HepG2 (cell line): ENCODE results near the gene NKX1-2. TPM values are rescaled to one million over a fixed set of nuclear protein-coding genes. Genes with fewer than 3 reads are reported as not detected.

Source experiments
- ATAC-seq: fragments of 200-7000 bp; cut with Tn5 transposase; 3 replicates; pipeline ENCODE4 v1.9.1; 2020; ENCODE audit warnings: mild to moderate bottlenecking, moderate library complexity
- BruUV-seq: library from RNA; stranded (reverse); fragments of 400-500 nt; replicated peaks from 2 replicates; lab custom pipeline; 2021; lab: Mats Ljungman, UMichigan
- CTCF ChIA-PET: fragments of 300-600 bp; formaldehyde crosslinking; extraction: SDS; loops from one replicate; lab custom pipeline; 2021; ENCODE audit warnings: low total read pairs, inconsistent platforms, low intra/inter-chr PET ratio; lab: Yijun Ruan, JAX
- POLR2A ChIA-PET: fragments of 350-600 bp; sonication (Branson Sonifier 250); formaldehyde crosslinking; loops from one replicate; lab custom pipeline; 2020; ENCODE audit warnings: antibody characterized with exemption, inconsistent platforms; lab: Yijun Ruan, JAX
- DNase-seq: peaks from one replicate; pipeline ENCODE4 v3.0.0-alpha.2; 2015; ENCODE audit warnings: low spot score
- FAIRE-seq: peaks from 3 replicates; lab custom pipeline; 2011; peaks lifted over from hg19 to GRCh38; lab: Jason Lieb, UNC
- H2AFZ ChIP-seq: one replicate; pipeline ENCODE4 v1.6.1; 2011; ENCODE audit warnings: low read length, inconsistent platforms
- H3K27ac ChIP-seq: fragments of 300-600 bp; 3 replicates; pipeline ENCODE4 v1.8.0; 2011; ENCODE audit warnings: mixed run types, mild to moderate bottlenecking, mixed read lengths, low read length, inconsistent platforms; ENCODE audit not compliant: insufficient read depth; ENCODE audit errors: extremely low read length
- H3K27me3 ChIP-seq, 2 experiments: fragments of 200-600 bp in 1 of 2; 2 replicates in 1 of 2; 3 replicates in 1 of 2; pipeline versions ENCODE4 v1.6.0 to v1.8.0; 2011; ENCODE audit warnings: low read length in 2 of 2, mild to moderate bottlenecking in 2 of 2, moderate library complexity in 2 of 2, inconsistent platforms in 1 of 2; ENCODE audit not compliant: insufficient read depth in 2 of 2, control insufficient read depth in 1 of 2
- H3K36me3 ChIP-seq, 2 experiments: fragments of 200-600 bp in 1 of 2; replicated peaks in 1 of 2; 2 replicates in 1 of 2; 3 replicates in 1 of 2; pipeline versions ENCODE4 v1.5.1 to v1.8.0; 2011; ENCODE audit warnings: low read length in 2 of 2, inconsistent platforms in 1 of 2; ENCODE audit not compliant: insufficient read depth in 2 of 2, control insufficient read depth in 1 of 2
- H3K4me1 ChIP-seq: 2 replicates; pipeline ENCODE4 v1.5.1; 2012; ENCODE audit warnings: low read length, inconsistent platforms; ENCODE audit not compliant: insufficient read depth
- H3K4me2 ChIP-seq: 2 replicates; pipeline ENCODE4 v1.6.0; 2011; ENCODE audit warnings: low read depth, low read length, inconsistent platforms
- H3K4me3 ChIP-seq, 3 experiments: fragments of 200-600 bp in 1 of 3; sonication (generic), shearing (Covaris generic) in 1 of 3; replicated peaks in 1 of 3; 2 replicates each; pipeline ENCODE4 v1.5.1; 2011 to 2016; ENCODE audit warnings: low read length in 3 of 3, inconsistent platforms in 2 of 3, low read depth in 2 of 3, mild to moderate bottlenecking in 2 of 3, control low read depth in 1 of 3, mixed read lengths in 1 of 3; ENCODE audit not compliant: insufficient read depth in 1 of 3
- H3K79me2 ChIP-seq: one replicate; pipeline ENCODE4 v1.6.1; 2011; ENCODE audit warnings: low read length, inconsistent platforms; ENCODE audit not compliant: insufficient read depth
- H3K9ac ChIP-seq: 2 replicates; pipeline ENCODE4 v1.6.0; 2011; ENCODE audit warnings: mild to moderate bottlenecking, low read depth, low read length, inconsistent platforms; ENCODE audit not compliant: insufficient read depth
- H3K9me3 ChIP-seq: 2 replicates; pipeline ENCODE4 v1.5.1; 2012; ENCODE audit warnings: mild to moderate bottlenecking, low read length
- H4K20me1 ChIP-seq: 2 replicates; pipeline ENCODE4 v1.6.0; 2011; ENCODE audit warnings: inconsistent platforms, mild to moderate bottlenecking, low read length, moderate library complexity; ENCODE audit not compliant: insufficient read depth
- CREB1 ChIP-seq, 2 experiments: fragments of 450-650 bp in 1 of 2; IDR thresholded peaks; 2 replicates each; pipeline ENCODE4 v1.6.1; 2016 to 2017; ENCODE audit warnings: control low read depth in 1 of 2, mild to moderate bottlenecking in 1 of 2, missing compliant biosample characterization in 1 of 2, missing genetic modification characterization in 1 of 2
- CREM ChIP-seq, 2 experiments: sonication (generic) in 1 of 2; formaldehyde crosslinking in 1 of 2; IDR thresholded peaks; 2 replicates each; pipeline versions ENCODE4 v1.4.0 to v1.6.1; 2016 to 2020; ENCODE audit warnings: antibody characterized with exemption in 1 of 2, mild to moderate bottlenecking in 1 of 2, missing genetic modification reagents in 1 of 2
- CTCF ChIP-seq: sonication (generic); formaldehyde crosslinking; IDR thresholded peaks from 2 replicates; pipeline ENCODE4 v1.5.0; 2020; ENCODE audit warnings: mild to moderate bottlenecking, missing genetic modification reagents, moderate library complexity
- MIER3 ChIP-seq: IDR thresholded peaks from 2 replicates; pipeline ENCODE4 v1.6.1; 2016; ENCODE audit warnings: missing compliant biosample characterization, borderline replicate concordance
- MYC ChIP-seq: sonication (generic); formaldehyde crosslinking; IDR thresholded peaks from 2 replicates; pipeline ENCODE4 v1.9.0; 2021; ENCODE audit warnings: missing genetic modification reagents, borderline replicate concordance
- PAX8 ChIP-seq: sonication (generic); formaldehyde crosslinking; IDR thresholded peaks from 2 replicates; pipeline ENCODE4 v1.8.0; 2022; ENCODE audit warnings: mild to moderate bottlenecking, missing genetic modification reagents, borderline replicate concordance
- RAD21 ChIP-seq: fragments of 450-650 bp; formaldehyde crosslinking; IDR thresholded peaks from 2 replicates; pipeline ENCODE4 v1.5.0; 2020; ENCODE audit warnings: mild to moderate bottlenecking
- SMYD3 ChIP-seq: sonication (generic); formaldehyde crosslinking; IDR thresholded peaks from 2 replicates; pipeline ENCODE4 v1.8.1; 2023; ENCODE audit warnings: mild to moderate bottlenecking, missing genetic modification reagents
- SNAPC2 ChIP-seq: sonication (generic); formaldehyde crosslinking; IDR thresholded peaks from 2 replicates; pipeline ENCODE4 v1.8.1; 2022; ENCODE audit warnings: mild to moderate bottlenecking, missing genetic modification reagents
- TOE1 ChIP-seq: sonication (generic); formaldehyde crosslinking; IDR thresholded peaks from 2 replicates; pipeline ENCODE4 v1.4.0; 2020; ENCODE audit warnings: mild to moderate bottlenecking, missing genetic modification reagents
- UBTF ChIP-seq: sonication (generic); formaldehyde crosslinking; IDR thresholded peaks from 2 replicates; pipeline ENCODE4 v1.4.0; 2020; ENCODE audit warnings: mild to moderate bottlenecking, missing genetic modification reagents
- YEATS4 ChIP-seq: sonication (generic); formaldehyde crosslinking; IDR thresholded peaks from 2 replicates; pipeline ENCODE4 v1.4.0; 2020; ENCODE audit warnings: missing genetic modification reagents, borderline replicate concordance
- ZC3H13 ChIP-seq: sonication (generic); formaldehyde crosslinking; IDR thresholded peaks from 2 replicates; pipeline ENCODE4 v1.8.1; 2023; ENCODE audit warnings: mild to moderate bottlenecking, missing genetic modification reagents, moderate library complexity
- ZFY ChIP-seq: sonication (generic); formaldehyde crosslinking; IDR thresholded peaks from 2 replicates; pipeline ENCODE4 v1.4.0; 2020; ENCODE audit warnings: missing genetic modification reagents
- ZNF24 ChIP-seq: fragments of 450-650 bp; IDR thresholded peaks from 2 replicates; pipeline ENCODE4 v1.6.1; 2017; ENCODE audit warnings: antibody characterized with exemption, mild to moderate bottlenecking
- WGBS: methylation state at CpG from one replicate; pipeline ENCODE4 v1.1.6; 2017; ENCODE audit warnings: low lambda C conversion rate; 5-methylcytosine and 5-hydroxymethylcytosine counted together
- in situ Hi-C: cut with HindIII; loops from 2 replicates; pipeline ENCODE4 v1.10.0; 2017; ENCODE audit warnings: low pct_unique_long_range_greater_than_20kb; ENCODE audit not compliant: extremely low pct_ligation_motif_present
- intact Hi-C: fragments of 100-400 bp; cut with micrococcal nuclease; formaldehyde crosslinking; loops from one replicate; pipeline ENCODE4 v1.10.0; 2022; ENCODE audit not compliant: unreplicated experiment
- polyA plus RNA-seq, 8 experiments: library from polyadenylated mRNA; depleted of rRNA in 3 of 8; stranded (reverse) in 7 of 8; unstranded in 1 of 8; fragments of >200 nt; fragmentation: Illumina TruSeq in 4 of 8; extraction: Trizol in 4 of 8; gene quantifications; 2 replicates each; pipeline versions ENCODE4 v1.2.1 to v1.2.3, GENCODE V29; 2011 to 2016; ENCODE audit warnings: low read depth in 4 of 8, missing spikeins in 1 of 8, mixed read lengths in 1 of 8; ENCODE audit not compliant: insufficient read depth in 1 of 8
- total RNA-seq, 5 experiments: library from RNA; depleted of rRNA; stranded (reverse); fragments of >200 nt; fragmentation: Illumina TruSeq; extraction: Trizol; gene quantifications; 2 replicates each; pipeline ENCODE4 v1.2.3, GENCODE V29; 2016; ENCODE audit warnings: low read depth in 1 of 5

The NKX1-2 gene
- total and polyA plus RNA-seq, 2 of the 13 experiments (the other 11 are each of a cell fraction or from before 2014, with no cell fraction given) = not detected

GRCh38 chr10:124497196-124497881, 47.5 kb upstream of the NKX1-2 start (continued):
- TF ChIP-seq TOE1 (no peak), CTCF (CRISPR knock-in tag) (no peak), PAX8 (CRISPR knock-in tag) (no peak), SNAPC2 (CRISPR knock-in tag) (no peak), ZC3H13 (CRISPR knock-in tag) (no peak), ZNF24 (no peak), CREM (IDR thresholded peaks at IDR 0.05) (no peak), CREM (CRISPR knock-in tag; IDR thresholded peaks at IDR 0.05) (no peak), SMYD3 (CRISPR knock-in tag) (no peak)

GRCh38 chr10:124496620-124497019, 46.8 kb upstream of the NKX1-2 start:
- POLR2A ChIA-PET = interaction anchor here (1.7 kb wide), 1 partner anchor 78 kb away, joined by 4 read pairs; the partner anchor contains the start of gene OAT
- peak overlapping the region in 1 of 3 experiments; percentile 47; a peak in 1 of 6 replicates for H3K4me3 ChIP-seq
- no peaks in the 10 kb centered on the region for H3K79me2 ChIP-seq
- H4K20me1 ChIP-seq = no peaks in the 10 kb centered on the region
- H3K27ac ChIP-seq = no peak overlapping the region
- 32% methylated on average over 10 of the region's 24 CpGs for WGBS
- H3K4me1 ChIP-seq = peaks cover 14% of the 10 kb centered on the region
- CTCF ChIA-PET = no interaction called here
- no peak overlapping the region for H3K9ac ChIP-seq
- intact Hi-C loops (no loop called here), in situ Hi-C loops (no loop called here)
- peak; percentile 31; the same call in 1 of the 2 replicates for TF ChIP-seq MYC
- no peak for TF ChIP-seq MIER3 (CRISPR knock-in tag)
- peak; percentile 14; the same call in 1 of the 2 replicates for TF ChIP-seq RAD21
- TF ChIP-seq UBTF (CRISPR knock-in tag) = 0 out of 2 replicates have a peak, but pooled peaks have one; percentile 23
- TF ChIP-seq CREB1 (IDR thresholded peaks at IDR 0.05) = no peak
- TF ChIP-seq CREB1 (CRISPR knock-in tag; IDR thresholded peaks at IDR 0.05) = no peak
- 0 out of 2 replicates have a peak, but pooled peaks have one; percentile 31 for TF ChIP-seq YEATS4 (CRISPR knock-in tag)
- peak; percentile 15; the same call in 1 of the 2 replicates for TF ChIP-seq CTCF (CRISPR knock-in tag)
- no peak for TF ChIP-seq ZFY
- no peaks in the 10 kb centered on the region for H3K9me3 ChIP-seq
- DNase-seq (no peak), ATAC-seq (peak; percentile 96), FAIRE-seq (no peak)
- H3K36me3 ChIP-seq = no peaks in the 10 kb centered on the region
- no peak overlapping the region for H2AFZ ChIP-seq
- H3K27me3 ChIP-seq = no peaks in the 10 kb centered on the region
- no TSS peak for BruUV-seq
- peak overlapping the region; percentile 74 for H3K4me2 ChIP-seq
